Measurements from ENCODE around the gene NOL9.

NOL9 gene

DNA sequence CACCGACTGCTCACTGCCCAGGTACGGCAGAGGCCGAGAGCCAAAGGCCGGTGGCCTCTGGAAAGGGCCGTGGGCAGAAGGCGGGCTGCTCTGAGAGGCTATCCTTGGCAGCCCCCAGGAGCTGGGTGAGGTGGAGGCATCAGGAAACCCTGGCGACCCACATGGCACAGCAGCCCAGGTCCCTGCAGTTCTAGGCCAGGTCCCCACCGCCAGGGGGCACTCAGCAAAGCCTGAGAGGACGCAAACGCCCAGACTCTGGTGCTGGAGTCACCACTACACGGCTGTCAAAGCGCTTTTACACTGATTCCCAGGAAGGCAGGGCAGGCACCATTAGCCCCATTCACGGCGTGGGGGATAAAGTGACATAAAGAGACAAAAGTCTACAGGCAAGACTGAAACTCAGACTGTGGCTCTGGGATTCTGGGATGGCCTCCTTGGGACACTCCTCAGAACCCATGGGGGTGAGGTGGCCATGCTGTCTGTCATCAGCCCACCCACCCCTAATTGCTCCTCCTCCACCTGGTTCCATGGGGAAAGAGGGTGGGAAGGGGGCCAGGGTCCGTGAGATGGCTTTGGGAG, 67.8 kb downstream of the NOL9 start:
- peak; percentile 11 to 60 for DNase-seq

DNA sequence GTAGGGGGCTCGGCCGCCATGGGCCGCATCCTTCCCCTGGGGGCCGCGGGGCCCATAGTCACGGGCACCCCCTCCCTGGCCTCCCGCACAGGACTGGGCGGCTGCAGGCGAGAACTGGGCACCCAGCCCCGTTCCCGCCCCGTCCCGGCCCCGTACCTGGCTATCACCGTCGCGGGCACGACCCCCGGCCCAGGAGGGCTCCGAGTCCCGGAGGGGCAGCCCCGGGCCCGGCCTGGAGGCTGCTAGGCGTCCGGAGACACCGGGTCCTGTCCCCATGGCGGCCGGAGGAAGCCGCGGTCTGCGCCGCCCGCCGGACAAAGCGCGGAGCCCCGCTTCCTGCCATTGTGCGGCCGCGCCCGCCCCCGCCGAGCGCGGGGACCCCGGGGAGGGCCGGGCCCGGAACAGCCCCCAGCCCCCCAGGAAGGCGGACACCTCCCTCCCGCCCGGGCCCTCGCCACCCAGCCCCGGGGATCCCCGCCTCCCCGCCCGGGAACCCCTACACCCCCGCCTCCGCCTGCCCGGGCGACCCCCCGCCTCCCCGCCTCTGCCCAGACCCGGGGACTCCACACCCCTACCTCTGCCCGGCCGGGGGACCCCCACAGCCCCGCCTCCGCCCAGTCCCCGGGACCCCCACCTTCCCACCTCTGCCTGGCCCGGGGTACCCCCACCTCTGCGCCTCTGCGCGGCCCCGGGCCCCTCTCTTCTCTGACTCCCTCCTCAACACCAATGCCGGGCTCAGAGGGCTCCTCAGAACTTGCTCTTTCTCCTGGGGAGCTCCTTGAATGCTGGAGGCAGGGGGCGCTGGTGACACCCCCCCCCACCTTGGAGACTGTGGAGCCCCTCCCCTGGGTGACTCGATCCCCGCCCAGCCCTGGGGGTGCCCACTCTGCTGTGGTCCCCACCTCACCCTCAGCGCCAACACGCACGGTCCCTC, 68.9 kb downstream of the NOL9 start:
- DNase-seq, result no peak

DNA sequence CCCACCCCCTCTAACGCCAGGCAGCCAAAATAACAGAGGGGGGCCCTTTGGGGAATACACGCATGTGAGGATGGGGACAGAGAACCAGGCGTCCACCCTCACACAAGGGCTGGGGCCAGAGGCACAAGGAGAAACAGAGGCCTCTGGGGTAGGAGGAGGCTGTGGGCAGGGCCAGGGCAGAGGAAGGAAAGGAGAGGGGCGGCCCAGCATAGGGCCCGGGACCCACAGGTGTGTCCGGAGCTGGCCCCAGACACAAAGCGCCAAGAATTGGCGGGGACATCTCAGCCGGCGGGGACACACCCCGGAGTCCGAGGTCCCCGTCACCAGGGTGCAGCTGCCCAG, 69.5 kb downstream of the NOL9 start:
- no peak for DNase-seq

DNA sequence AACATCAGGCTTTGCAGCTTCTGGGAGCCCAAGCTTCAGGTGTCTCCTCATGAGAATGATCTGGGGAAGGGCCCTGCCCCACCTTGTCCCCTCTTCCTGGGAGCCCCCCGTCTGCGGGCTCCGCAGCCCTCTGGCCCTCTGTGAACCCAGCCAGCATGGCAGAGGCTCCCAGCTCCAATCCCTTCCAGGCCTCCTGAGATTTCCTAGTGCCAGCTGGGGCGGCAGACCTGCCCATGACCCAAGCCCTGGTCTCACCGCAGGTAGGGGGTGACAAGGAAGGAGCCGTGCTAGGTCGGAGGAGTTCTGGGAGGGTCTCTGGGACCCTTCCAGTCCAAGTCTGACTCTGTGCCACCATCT, 70.6 kb downstream of the NOL9 start:
- DNase-seq, result no peak

DNA sequence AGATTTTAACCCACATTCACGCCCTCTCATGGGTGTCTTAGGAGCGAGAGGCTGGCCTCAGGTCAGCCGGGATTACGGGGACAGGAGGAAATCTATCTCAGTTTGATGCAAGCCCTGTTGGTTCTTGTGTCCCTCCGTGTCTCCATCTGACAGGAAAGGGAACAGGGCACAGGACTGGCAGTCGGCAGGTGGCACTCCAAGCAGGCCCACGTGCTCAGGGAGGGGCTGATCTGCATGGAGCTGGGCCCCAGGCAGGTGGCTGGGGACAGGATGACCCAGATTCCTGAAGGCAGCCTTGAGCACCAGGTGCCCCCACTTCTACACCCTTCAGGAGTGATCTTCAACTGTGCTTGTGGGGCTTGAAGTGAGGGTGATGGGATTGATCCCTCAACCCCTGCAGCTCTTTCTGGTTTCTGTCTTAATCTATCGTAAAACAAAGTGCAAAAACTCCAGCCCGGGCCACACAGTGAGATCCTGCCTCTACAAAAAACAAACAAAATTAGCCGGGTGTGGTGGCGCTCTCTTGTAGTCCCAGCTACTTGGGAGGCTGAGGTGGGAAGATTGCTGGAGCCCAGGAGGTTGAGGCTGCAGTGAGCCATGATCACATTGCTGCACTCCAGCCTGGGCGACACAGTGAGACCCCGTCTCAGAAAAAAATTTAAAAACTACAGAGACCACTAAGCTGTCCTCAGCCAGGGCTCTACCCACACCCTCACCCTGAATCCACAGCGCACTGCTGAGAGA, 71.1 kb downstream of the NOL9 start:
- peak; percentile 26 to 63 for DNase-seq

DNA sequence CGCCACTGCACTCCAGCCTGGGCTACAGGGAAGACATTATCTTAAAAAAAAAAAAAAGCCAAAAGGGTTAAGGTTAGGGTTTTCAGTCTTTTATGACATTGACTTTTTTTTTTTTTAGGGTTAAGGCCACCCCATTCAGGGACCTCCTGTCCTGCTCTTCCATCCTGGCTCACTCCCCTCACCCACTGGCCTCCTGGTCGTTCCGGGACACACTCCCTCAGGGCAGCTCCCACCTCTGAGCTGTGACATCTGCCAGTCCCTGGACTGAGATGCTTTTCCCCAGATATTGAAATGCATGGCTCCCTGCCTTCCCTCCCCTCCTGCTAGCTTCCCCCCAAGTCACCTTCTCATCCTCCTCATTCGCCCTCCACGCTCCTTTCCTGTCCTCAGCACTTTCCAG, 72.5 kb downstream of the NOL9 start:
- no peak for DNase-seq

DNA sequence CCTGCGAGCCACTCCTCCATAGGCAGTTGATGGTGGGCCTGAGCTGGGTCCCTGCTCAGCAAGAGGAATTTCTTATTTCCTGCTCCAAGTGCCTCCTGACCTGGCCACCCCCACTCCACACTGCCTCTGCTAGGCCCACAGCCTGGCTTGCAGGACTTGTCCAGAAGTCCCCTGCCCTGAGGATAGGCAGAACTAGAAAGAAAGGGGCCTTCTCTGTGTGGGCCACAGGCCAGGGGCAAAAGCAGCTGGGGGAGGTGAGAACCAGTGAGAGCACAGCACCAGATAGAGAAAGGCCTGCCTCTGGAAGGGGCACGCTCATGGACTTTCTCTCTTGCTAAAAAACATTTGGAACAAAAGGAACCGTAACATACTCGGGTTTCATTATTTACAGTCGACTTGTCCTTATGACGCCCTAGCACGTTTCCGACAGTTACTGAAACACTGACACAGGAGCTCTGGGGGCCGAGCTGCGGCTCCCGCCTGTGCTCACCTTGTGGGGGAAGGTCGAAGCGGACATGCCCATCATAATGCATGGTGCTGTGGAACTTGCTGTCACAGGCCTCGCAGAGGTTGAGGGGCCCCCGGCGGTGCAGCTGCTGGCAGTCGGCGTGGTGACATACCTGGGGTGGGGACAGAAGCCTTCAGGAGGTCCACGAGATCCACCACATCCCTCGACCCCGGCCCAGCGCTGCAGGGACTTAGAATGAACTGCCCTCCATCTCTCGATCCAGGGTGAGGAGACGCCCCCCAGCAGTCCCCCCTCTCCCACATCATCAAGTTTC, 77.1 kb downstream of the NOL9 start:
- no peak for DNase-seq

DNA sequence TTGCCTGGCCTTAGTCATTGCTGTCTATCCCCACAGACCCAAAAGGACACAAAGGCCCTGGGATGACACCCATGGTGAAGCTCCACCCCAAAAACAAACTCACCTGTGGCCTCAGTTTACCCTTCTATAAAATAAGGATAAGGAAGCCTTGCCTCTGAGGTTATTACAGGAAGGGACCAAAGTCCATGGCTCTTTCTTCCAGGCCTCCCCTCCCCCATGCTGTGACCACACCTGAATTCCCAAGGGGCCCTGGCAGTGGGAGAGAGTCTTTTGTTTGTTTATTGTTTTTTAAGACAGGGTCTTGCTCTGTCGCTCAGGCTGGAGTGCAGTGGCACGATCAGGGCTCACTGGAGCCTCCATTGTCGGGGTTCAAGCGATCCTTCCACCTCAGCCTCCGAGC, 77.8 kb downstream of the NOL9 start:
- no peak for DNase-seq

DNA sequence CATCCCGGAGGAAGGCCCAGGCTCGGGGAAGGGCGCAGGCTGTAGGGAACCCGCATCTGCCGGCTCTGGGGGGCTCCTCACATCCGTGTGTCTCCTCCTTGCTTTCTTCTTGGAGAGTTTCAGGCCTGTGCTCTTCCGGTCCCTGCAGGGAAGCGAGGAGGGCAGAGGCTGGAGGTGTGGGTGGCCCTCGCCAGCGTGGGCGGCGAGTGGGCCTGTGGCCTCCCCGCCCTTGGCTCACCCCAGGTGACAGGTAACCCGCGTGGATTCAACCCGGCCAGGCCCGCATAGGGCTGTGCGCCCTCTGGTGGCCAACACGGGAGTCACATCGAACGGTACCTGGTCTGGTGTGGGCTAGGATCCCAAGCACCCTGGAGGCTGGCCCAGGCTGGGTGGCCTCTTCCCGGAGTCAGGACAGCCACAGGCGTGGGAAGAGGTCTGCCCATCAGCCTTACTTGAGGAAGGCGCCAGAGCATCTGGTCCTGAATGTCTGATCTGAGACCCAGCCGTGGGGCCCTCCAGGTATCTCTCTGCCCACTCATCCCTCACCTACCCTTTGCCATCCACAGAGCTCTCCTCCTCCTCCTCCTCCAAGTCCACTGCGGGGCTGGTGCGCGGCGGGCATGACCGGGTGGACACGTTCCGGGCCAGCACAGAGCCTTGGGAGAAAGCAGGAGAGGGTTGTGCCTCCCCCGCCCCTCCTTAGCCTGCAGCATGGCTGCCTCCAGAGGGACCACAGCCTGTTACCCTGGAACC, 78.8 kb downstream of the NOL9 start:
- DNase-seq, result peak; percentile 15 to 46

DNA sequence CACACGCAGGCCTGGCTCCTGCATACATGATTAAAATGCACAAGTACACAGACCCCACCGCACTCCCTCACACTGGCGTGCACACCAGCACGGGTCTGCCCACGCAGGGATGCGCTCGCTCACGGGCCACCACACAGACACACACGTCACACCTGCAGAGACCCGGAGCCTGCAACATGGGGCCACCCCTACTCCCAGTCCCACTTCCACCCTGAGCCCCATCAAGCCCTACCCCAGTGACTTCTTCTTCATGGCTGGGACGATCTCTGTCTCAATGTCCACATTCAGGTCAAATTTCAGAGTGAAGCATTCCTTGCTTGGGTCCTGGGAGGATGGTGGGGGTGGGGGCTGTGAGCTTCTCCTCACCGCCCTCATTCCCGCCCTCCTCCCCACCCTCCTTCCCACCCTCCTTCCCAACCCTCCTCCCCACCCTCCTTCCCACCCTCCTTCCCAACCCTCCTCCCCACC, 79.5 kb downstream of the NOL9 start:
- DNase-seq, result peak in 1 of 2 experiments; percentile 74

DNA sequence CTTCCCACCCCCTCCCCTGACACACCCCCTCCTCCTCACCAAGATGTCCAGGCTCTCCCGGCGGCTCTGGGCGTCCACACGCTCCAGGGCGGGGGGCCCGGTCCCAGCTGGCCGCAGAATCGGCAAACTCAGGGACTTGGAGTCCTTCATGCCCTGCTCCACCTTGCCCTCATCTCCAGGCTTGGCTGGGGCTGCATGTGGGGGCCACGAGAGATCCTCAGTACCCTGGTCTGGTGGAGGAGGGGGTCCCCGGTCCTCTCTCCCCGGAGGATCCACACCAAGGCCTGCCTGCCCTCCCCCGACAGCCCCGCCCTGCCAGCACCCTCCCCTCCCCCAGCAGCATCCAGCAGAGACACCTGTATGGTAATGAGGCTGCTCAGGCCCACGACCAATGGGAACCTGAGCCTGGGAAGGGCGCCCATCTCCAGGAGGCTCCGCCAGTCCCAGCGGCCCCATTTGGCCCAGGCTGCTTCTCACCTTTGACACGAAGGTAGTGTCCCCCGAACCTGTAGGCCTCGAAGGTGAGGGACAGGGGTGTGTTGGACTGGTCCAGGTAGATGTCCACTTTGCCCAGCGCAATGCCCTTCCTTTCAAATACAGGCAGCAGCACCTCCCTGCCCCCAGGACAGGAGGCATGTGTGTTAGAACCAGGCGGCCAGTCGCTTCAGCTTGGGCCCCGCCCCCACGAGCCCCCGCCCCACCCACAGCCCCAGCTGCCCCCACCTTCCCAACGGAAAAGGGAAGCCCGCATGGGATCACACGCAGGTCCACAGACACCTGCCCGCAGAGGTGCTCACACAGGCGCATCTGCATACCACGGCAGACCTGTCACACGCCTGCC, 80.1 kb downstream of the NOL9 start:
- DNase-seq, result peak; percentile 83 to 93

DNA sequence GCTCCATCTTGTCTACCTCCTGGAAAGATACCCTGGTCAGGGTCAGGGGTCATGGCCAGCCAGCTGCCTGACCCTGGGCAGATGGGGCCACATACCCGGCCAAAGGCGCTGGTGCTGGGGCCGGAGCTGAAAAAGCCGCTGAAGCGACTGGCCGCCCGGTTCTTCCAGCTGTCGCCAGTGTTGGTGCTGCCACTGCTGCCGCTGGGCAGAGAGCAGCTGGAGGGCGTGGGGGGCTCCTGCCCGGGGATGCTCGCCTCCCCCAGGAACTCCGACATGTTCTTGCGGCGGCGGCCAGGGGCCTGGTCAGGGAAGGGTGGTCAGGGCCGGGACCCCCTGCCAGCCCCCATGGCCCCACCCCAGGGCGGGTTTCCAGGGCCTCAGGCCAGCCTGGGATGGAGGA, 81.2 kb downstream of the NOL9 start:
- no peak for DNase-seq

DNA sequence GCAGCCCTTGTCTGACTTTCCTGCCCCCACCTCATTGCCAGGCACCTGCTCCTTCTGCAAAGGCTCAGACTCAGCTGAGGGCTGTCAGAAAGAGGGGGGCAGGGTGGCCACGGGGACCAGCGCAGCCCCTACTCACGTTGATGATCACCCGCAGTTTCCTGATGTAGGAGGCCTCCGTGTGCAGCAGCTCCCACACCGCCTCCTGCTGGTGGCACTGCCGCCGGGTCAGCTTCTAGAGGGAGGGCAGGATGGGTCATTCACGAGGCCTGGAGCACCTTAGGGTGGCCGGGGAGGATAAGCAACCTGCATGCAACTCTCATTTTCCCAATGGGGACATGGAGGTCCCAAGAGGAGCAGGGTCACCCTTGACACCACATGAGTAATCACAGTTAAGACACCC, 81.9 kb downstream of the NOL9 start:
- DNase-seq, result peak in 1 of 2 experiments; percentile 41

DNA sequence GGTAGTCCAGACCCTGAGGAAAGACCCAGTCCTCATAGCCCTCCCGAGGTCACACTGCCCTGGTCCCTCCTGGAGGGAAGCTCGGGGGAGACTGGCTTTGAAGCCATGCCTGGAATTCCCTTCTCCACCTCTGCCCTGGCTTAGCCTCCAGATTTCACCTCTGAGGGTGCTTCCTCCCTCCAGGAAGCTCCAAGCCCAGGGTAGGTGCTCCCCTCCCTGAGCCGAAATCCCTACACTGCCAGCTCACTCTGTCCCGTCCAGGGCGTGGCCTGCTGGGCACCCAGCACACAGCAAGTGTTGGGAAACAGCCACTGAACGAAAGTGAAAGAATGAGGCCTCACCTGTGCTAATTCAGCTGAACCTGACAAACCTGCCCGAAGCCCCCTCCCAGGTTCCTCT, 82.3 kb downstream of the NOL9 start:
- no peak for DNase-seq

Measured in NCI-H187 (cell line).